ENCODE data around the gene MYO1G. TPM values are rescaled to one million over a fixed set of nuclear protein-coding genes. Genes with fewer than 3 reads are reported as not detected.
A peak's percentile ranks its signal among the peaks of the same experiment; 100 is the strongest.

MYO1G gene
- polyA plus RNA-seq, 1 experiment, result 0.02 TPM

DNA sequence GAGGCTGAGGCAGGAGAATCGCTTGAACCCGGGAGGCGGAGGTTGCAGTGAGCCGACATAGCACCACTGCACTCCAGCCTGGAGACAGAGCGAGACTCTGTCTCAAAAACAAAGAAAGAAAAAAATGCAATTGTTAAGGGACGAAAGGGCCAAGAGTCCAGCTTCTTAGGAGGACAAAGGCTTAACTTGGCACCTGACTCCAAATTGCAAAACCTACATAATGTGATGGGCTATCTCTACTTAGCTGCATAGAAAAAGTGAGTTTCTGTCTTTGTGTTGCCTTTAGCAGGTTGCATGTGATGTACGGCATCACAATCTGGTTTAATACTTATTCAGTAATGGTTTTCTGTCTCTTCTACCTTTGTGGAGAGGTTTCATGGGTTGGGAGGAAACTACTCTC lies 8.6 kb upstream of the MYO1G start:
- Histone ChIP-seq H3K36me3 (ENCODE audit: control insufficient read depth, insufficient read depth, low read length) (peaks cover 14% of the 10 kb centered on the region), H3K4me3 (ENCODE audit: low read depth, low read length) (no peak overlapping the region), H3K27me3 (ENCODE audit: control insufficient read depth, insufficient read depth, low read length) (no peaks in the 10 kb centered on the region)
- no peak for DNase-seq (ENCODE audit: low read depth)
- CTCF ChIA-PET, result interaction anchor here (0.7 kb wide), 1 partner anchor 144 kb away, joined by 3 read pairs; no protein-coding TSS in a partner anchor
- TF ChIP-seq, protein P1, sequence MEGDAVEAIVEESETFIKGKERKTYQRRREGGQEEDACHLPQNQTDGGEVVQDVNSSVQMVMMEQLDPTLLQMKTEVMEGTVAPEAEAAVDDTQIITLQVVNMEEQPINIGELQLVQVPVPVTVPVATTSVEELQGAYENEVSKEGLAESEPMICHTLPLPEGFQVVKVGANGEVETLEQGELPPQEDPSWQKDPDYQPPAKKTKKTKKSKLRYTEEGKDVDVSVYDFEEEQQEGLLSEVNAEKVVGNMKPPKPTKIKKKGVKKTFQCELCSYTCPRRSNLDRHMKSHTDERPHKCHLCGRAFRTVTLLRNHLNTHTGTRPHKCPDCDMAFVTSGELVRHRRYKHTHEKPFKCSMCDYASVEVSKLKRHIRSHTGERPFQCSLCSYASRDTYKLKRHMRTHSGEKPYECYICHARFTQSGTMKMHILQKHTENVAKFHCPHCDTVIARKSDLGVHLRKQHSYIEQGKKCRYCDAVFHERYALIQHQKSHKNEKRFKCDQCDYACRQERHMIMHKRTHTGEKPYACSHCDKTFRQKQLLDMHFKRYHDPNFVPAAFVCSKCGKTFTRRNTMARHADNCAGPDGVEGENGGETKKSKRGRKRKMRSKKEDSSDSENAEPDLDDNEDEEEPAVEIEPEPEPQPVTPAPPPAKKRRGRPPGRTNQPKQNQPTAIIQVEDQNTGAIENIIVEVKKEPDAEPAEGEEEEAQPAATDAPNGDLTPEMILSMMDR (IDR thresholded peaks at IDR 0.05; ENCODE audit: insufficient read depth, low read depth, low read length), result no peak
- POLR2A ChIA-PET, result no interaction called here

DNA sequence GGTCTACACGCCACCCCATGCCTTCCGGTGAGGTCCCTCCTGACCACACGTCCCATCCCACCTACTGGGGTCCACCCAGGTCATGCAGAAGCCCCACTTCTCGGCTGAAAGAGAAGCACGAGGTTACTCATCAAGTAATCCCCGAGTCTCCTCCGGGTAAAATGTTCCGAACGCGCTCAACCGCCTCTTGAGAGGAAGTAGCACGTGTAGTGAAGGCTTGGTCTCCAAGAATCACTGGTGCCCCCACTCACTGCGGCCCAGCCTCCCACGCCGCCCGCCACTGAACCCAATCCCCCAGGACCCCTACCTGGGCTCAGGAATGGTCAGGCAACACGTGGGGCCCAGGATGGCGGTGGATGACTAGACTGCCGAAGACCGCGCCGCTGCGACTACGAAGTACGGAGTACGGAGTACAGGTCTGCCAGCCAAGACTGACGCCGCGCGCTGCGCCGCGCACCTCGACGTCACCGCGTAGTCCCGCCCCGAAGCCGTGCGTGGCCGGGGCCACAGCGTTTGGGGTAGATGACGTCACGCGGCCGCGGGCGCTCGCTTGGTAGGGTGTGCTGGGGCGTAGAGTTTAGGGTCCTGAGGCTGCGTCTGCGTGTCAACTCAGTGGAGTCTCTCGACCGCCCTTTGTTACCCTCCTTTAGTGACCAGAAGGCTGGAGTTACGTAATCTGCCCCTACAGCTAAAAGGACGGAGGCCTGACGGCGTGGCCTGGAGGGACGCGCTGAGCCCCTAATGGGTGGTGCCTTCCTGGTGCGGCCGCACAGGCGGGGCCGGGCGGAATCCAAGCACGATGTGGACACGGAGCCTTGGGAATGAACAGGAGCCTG lies 7.6 kb upstream of the MYO1G start:
- Histone ChIP-seq H3K27me3 (ENCODE audit: control insufficient read depth, insufficient read depth, low read length) (no peaks in the 10 kb centered on the region), H3K36me3 (ENCODE audit: control insufficient read depth, insufficient read depth, low read length) (peaks cover 14% of the 10 kb centered on the region), H3K4me3 (ENCODE audit: low read depth, low read length) (peak overlapping the region; percentile 58)
- DNase-seq (ENCODE audit: low read depth), result no peak
- POLR2A ChIA-PET, result no interaction called here
- TF ChIP-seq, protein P1 (IDR thresholded peaks at IDR 0.05; ENCODE audit: insufficient read depth, low read depth, low read length), result no peak
- CTCF ChIA-PET, result interaction anchor here (1.4 kb wide), 1 partner anchor 13 kb away, joined by 6 read pairs; no protein-coding TSS in a partner anchor

DNA sequence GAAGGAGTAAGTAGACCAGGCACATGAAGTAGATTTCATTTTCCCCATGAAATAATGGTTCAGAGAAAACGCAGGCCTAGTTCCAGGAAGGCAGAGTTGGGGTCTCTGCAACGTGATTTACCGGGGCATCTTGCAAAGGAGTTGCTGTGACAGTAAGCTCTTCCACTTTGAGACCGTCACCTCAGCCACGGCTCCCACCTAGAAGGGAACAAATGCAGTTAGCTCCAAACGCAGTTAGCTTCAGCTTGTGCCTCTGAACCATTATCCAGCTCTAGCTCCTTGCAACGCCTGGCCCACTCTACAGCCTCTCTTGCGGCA lies 7.0 kb upstream of the MYO1G start:
- Histone ChIP-seq H3K27me3 (ENCODE audit: control insufficient read depth, insufficient read depth, low read length) (no peaks in the 10 kb centered on the region), H3K4me3 (ENCODE audit: low read depth, low read length) (peak overlapping the region; percentile 58), H3K36me3 (ENCODE audit: control insufficient read depth, insufficient read depth, low read length) (peaks cover 14% of the 10 kb centered on the region)
- CTCF ChIA-PET, result interaction anchor here (1.4 kb wide), 1 partner anchor 13 kb away, joined by 6 read pairs; no protein-coding TSS in a partner anchor
- no peak for DNase-seq (ENCODE audit: low read depth)
- POLR2A ChIA-PET, result no interaction called here
- TF ChIP-seq, protein P1 (IDR thresholded peaks at IDR 0.05; ENCODE audit: insufficient read depth, low read depth, low read length), result no peak

DNA sequence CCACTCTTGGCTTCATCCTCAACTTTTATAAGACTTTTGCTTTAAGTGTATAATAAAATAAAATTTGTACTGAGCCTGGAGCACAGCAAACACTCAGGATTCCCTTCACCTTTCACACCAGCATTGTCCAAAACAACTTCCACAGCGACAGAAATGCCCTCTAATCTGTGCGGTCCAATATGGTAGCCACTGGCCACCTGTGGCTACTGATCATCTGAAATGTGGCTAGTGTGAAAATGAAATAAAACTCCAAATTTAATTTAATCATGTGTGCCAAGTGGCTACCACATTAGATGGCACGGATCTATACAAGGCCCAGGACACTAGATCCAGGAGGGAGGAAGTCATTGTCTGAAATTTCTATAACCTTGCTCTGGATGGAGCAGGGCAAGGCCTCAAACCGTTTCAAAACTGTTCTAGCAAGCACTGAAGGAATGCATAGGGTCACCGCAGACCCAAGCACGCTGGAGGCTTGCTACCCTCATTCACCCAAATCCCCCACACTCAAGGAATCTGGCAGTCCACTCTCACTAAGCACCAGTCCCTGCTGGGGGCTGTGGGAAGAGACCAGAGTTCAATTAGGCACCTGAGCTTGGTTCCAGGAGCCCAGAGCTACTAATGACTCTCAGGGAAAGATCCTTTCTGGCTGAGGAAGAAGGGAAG lies 6.3 kb upstream of the MYO1G start:
- H3K4me3 ChIP-seq (ENCODE audit: low read depth, low read length), result peak overlapping the region; percentile 58

DNA sequence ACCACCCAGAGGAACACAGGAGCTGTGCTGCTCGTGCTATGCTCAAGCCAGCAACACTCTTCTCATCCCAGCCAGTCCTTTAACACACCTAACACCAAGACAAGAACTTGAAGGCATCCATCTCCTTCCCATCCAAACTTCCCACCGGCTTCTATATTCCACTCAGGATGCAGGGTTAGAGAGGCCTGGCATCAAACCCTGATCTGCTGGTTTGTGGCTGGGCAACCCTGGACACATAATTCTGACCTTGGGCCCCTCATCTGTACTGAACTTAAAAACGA lies 5.6 kb upstream of the MYO1G start:
- ChIA-PET CTCF (interaction anchor here (0.6 to 3.5 kb wide), 3 partner anchors 11 to 62 kb away, joined by 3 to 22 read pairs (median 3); no protein-coding TSS in a partner anchor), POLR2A (no interaction called here)
- TF ChIP-seq, protein P1 (IDR thresholded peaks at IDR 0.05; ENCODE audit: insufficient read depth, low read depth, low read length), result no peak
- Histone ChIP-seq H3K36me3 (ENCODE audit: control insufficient read depth, insufficient read depth, low read length) (peaks cover 14% of the 10 kb centered on the region), H3K27me3 (ENCODE audit: control insufficient read depth, insufficient read depth, low read length) (no peaks in the 10 kb centered on the region), H3K4me3 (ENCODE audit: low read depth, low read length) (no peak overlapping the region)
- no peak for DNase-seq (ENCODE audit: low read depth)

More for the DNA sequence above, 6.3 kb upstream of the MYO1G start:
- TF ChIP-seq, protein P1 (IDR thresholded peaks at IDR 0.05; ENCODE audit: insufficient read depth, low read depth, low read length), result no peak
- H3K27me3 ChIP-seq (ENCODE audit: control insufficient read depth, insufficient read depth, low read length), result no peaks in the 10 kb centered on the region
- ChIA-PET CTCF (interaction anchor here (1.4 to 3.5 kb wide), 2 partner anchors 12 kb away, joined by 6 to 22 read pairs; no protein-coding TSS in a partner anchor), POLR2A (no interaction called here)
- peaks cover 14% of the 10 kb centered on the region for H3K36me3 ChIP-seq (ENCODE audit: control insufficient read depth, insufficient read depth, low read length)
- no peak for DNase-seq (ENCODE audit: low read depth)

All from BJ (cell line).